ENCODE data around the gene VPS18.

VPS18 gene

GRCh38 chr15:40902605-40903561, 8.6 kb downstream of the VPS18 start:
- no peak for DNase-seq (ENCODE audit: low read depth)

GRCh38 chr15:40904552-40905201, 10.4 kb downstream of the VPS18 start:
- DNase-seq (ENCODE audit: low read depth): no peak

GRCh38 chr15:40906091-40906990, 12.1 kb downstream of the VPS18 start:
- DNase-seq (ENCODE audit: low read depth): peak; percentile 58

- no peak for DNase-seq (ENCODE audit: low read depth)
Observed at GRCh38 chr15:40906991-40907802, 12.9 kb downstream of the VPS18 start.

GRCh38 chr15:40908095-40908494, 13.8 kb downstream of the VPS18 start:
- DNase-seq (ENCODE audit: low read depth): no peak

GRCh38 chr15:40909662-40910630, 15.7 kb downstream of the VPS18 start:
- DNase-seq (ENCODE audit: low read depth): no peak

- no peak for DNase-seq (ENCODE audit: low read depth)
Observed at GRCh38 chr15:40911141-40911540, 16.9 kb downstream of the VPS18 start.

- DNase-seq (ENCODE audit: low read depth): no peak
Observed at GRCh38 chr15:40911693-40912092, 17.4 kb downstream of the VPS18 start.

- DNase-seq (ENCODE audit: low read depth): no peak
Observed at GRCh38 chr15:40912478-40912877, 18.2 kb downstream of the VPS18 start.

- DNase-seq (ENCODE audit: low read depth): no peak
Observed at GRCh38 chr15:40914013-40914412, 19.8 kb downstream of the VPS18 start.

- DNase-seq (ENCODE audit: low read depth): no peak
Observed at GRCh38 chr15:40914486-40914885, 20.2 kb downstream of the VPS18 start.

GRCh38 chr15:40915116-40915661, 20.9 kb downstream of the VPS18 start:
- no peak for DNase-seq (ENCODE audit: low read depth)

GRCh38 chr15:40915679-40916078, 21.4 kb downstream of the VPS18 start:
- DNase-seq (ENCODE audit: low read depth): no peak

- no peak for DNase-seq (ENCODE audit: low read depth)
Observed at GRCh38 chr15:40917585-40917984, 23.3 kb downstream of the VPS18 start.

- no peak for DNase-seq (ENCODE audit: low read depth)
Observed at GRCh38 chr15:40918146-40918798, 24.0 kb downstream of the VPS18 start.

- DNase-seq (ENCODE audit: low read depth): no peak
Observed at GRCh38 chr15:40918799-40919392, 24.6 kb downstream of the VPS18 start.

- no peak for DNase-seq (ENCODE audit: low read depth)
Observed at GRCh38 chr15:40921949-40922607, 27.8 kb downstream of the VPS18 start.

- no peak for DNase-seq (ENCODE audit: low read depth)
Observed at GRCh38 chr15:40922608-40923005, 28.4 kb downstream of the VPS18 start.

All from stimulated activated CD8-positive, alpha-beta memory T cell treated with anti-CD3 and anti-CD28 coated beads, Interleukin-15, amount 100 ng/mL, for 1 hour (primary cell).